Measurements from ENCODE around the gene TCP11.

TCP11 gene

GRCh38 chr6:35154262-35154661 lies 13.1 kb upstream of the TCP11 start:
- TF ChIP-seq EZH2phosphoT487 (IDR thresholded peaks at IDR 0.05; ENCODE audit: borderline replicate concordance, low read length) (no peak), CTCF (IDR thresholded peaks at IDR 0.05; ENCODE audit: low read depth, low read length, poor library complexity, severe bottlenecking) (no peak)
- Histone ChIP-seq H4K20me1 (ENCODE audit: control insufficient read depth, insufficient read depth, low read depth, low read length) (no peaks in the 10 kb centered on the region), H3K9me2 (replicated peaks; ENCODE audit: control insufficient read depth, low read length) (no peaks in the 10 kb centered on the region), H3K27me3 (ENCODE audit: control insufficient read depth, low read length) (peaks cover 13% of the 10 kb centered on the region), H3K9me3 (ENCODE audit: control insufficient read depth, insufficient read depth, low read length) (no peaks in the 10 kb centered on the region), H3K4me1 (ENCODE audit: control insufficient read depth, low read length) (no peaks in the 10 kb centered on the region), H3K4me2 (ENCODE audit: low read length) (no peak overlapping the region), H3K4me3 (ENCODE audit: low read length) (no peak overlapping the region), H3K79me2 (ENCODE audit: control insufficient read depth, low read length) (no peaks in the 10 kb centered on the region), H3F3A (ENCODE audit: control insufficient read depth, insufficient read depth) (no peaks in the 10 kb centered on the region), H3K27ac (ENCODE audit: low read depth, low read length) (no peak overlapping the region), H3K36me3 (ENCODE audit: control insufficient read depth, low read length) (no peaks in the 10 kb centered on the region)

DNA sequence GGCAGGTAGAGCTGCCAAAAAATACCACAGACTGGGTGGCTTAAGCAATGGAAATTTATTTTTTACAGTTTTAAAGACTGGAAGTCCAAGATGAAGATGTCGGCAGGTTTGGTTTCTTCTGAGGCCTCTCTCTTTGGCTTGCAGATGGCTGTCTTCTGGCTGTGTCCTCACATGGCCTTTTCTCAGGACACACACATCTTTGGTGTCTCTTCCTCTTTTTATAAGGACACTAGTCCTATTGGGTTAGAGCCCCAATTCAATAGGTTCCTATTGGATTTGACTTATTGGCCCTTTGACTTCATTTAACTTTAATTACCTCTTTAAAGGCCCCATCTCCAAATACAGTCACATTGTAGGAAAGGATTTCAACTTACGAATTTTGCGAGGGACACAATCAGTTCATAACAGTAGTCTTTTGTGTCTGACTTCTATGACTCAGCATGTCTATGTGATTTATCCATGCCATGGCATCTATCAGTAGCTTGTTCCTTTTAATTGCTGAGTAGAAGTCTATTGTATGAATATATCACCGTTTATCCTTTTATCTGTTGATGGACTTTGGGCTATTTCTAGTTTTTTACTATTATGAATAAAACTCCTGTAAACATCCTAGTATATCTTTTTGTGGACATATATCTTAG lies 11.0 kb upstream of the TCP11 start:
- Histone ChIP-seq H3F3A (ENCODE audit: control insufficient read depth, insufficient read depth) (no peaks in the 10 kb centered on the region), H3K4me2 (ENCODE audit: low read length) (no peak overlapping the region), H3K4me1 (ENCODE audit: control insufficient read depth, low read length) (no peaks in the 10 kb centered on the region), H4K20me1 (ENCODE audit: control insufficient read depth, insufficient read depth, low read depth, low read length) (no peaks in the 10 kb centered on the region), H3K79me2 (ENCODE audit: control insufficient read depth, low read length) (no peaks in the 10 kb centered on the region), H3K36me3 (ENCODE audit: control insufficient read depth, low read length) (no peaks in the 10 kb centered on the region), H3K9me2 (replicated peaks; ENCODE audit: control insufficient read depth, low read length) (no peaks in the 10 kb centered on the region), H3K27ac (ENCODE audit: low read depth, low read length) (no peak overlapping the region), H3K4me3 (ENCODE audit: low read length) (no peak overlapping the region), H3K9me3 (ENCODE audit: control insufficient read depth, insufficient read depth, low read length) (no peaks in the 10 kb centered on the region), H3K27me3 (ENCODE audit: control insufficient read depth, low read length) (peaks cover 19% of the 10 kb centered on the region)
- TF ChIP-seq CTCF (IDR thresholded peaks at IDR 0.05; ENCODE audit: low read depth, low read length, poor library complexity, severe bottlenecking), result no peak
- TF ChIP-seq EZH2phosphoT487 (IDR thresholded peaks at IDR 0.05; ENCODE audit: borderline replicate concordance, low read length), result no peak

DNA sequence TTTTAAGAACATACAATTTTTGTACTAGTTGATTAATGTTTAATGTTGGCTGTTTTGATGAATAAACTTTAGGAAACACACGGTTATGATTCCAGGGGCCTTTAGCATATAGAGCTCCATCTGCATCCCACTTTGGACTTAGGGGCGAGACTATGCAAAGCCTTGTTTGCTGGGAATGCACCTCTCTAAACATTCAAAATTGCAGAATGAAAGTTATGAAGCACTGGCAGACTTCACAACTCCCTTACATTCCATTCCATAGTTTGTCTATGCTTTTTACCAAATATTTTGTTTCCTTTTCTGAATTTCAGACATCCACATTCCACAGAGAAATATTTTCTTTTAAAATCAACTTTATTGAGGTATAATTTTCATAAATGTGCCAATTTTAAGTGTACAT lies 10.3 kb upstream of the TCP11 start:
- TF ChIP-seq CTCF (IDR thresholded peaks at IDR 0.05; ENCODE audit: low read depth, low read length, poor library complexity, severe bottlenecking) (no peak), EZH2phosphoT487 (IDR thresholded peaks at IDR 0.05; ENCODE audit: borderline replicate concordance, low read length) (no peak)
- Histone ChIP-seq H3K4me2 (ENCODE audit: low read length) (no peak overlapping the region), H3K4me1 (ENCODE audit: control insufficient read depth, low read length) (no peaks in the 10 kb centered on the region)

More for the DNA sequence above, 10.3 kb upstream of the TCP11 start:
- Histone ChIP-seq H4K20me1 (ENCODE audit: control insufficient read depth, insufficient read depth, low read depth, low read length) (no peaks in the 10 kb centered on the region), H3F3A (ENCODE audit: control insufficient read depth, insufficient read depth) (no peaks in the 10 kb centered on the region), H3K27me3 (ENCODE audit: control insufficient read depth, low read length) (peaks cover 19% of the 10 kb centered on the region), H3K9me3 (ENCODE audit: control insufficient read depth, insufficient read depth, low read length) (no peaks in the 10 kb centered on the region), H3K36me3 (ENCODE audit: control insufficient read depth, low read length) (no peaks in the 10 kb centered on the region), H3K9me2 (replicated peaks; ENCODE audit: control insufficient read depth, low read length) (no peaks in the 10 kb centered on the region), H3K27ac (ENCODE audit: low read depth, low read length) (no peak overlapping the region), H3K79me2 (ENCODE audit: control insufficient read depth, low read length) (no peaks in the 10 kb centered on the region), H3K4me3 (ENCODE audit: low read length) (no peak overlapping the region)

Measured in DOHH2 (cell line).